Loucy (cell line): ENCODE data around the gene SFMBT2.

Experiments used
- CTCF ChIP-seq: fragments of 200-600 bp; sonication (generic); conservative IDR thresholded peaks from 2 replicates; pipeline ENCODE4 v1.5.1; 2014; ENCODE audit warnings: mild to moderate bottlenecking, antibody characterized with exemption, low read length
- EZH2phosphoT487 ChIP-seq: fragments of 200-600 bp; IDR thresholded peaks from 2 replicates; pipeline ENCODE4 v1.6.1; 2018; ENCODE audit warnings: antibody characterized with exemption, mild to moderate bottlenecking, moderate library complexity, borderline replicate concordance

- TF ChIP-seq CTCF (no peak), EZH2phosphoT487 (no peak)
Observed at GRCh38 chr10:7210516-7210915, 200.3 kb downstream of the SFMBT2 start.
